GM12878 (cell line): ENCODE results near the gene TSEN54. TPM values are rescaled to one million over a fixed set of nuclear protein-coding genes. Genes with fewer than 3 reads are reported as not detected.

Experiments used
- ATAC-seq: fragments of 200-7000 bp; cut with Tn5 transposase; 3 replicates; pipeline ENCODE4 v1.9.1; 2020; ENCODE audit warnings: mild to moderate bottlenecking, moderate library complexity
- BruUV-seq: library from RNA; stranded (reverse); fragments of 400-500 nt; replicated peaks from 2 replicates; lab custom pipeline; 2021; lab: Mats Ljungman, UMichigan
- CTCF ChIA-PET: fragments of 300-600 bp; sonication (Branson Sonifier 250); formaldehyde crosslinking; extraction: SDS; loops from one replicate; lab custom pipeline; 2021; ENCODE audit warnings: inconsistent platforms; lab: Yijun Ruan, JAX
- POLR2A ChIA-PET: fragments of 350-600 bp; formaldehyde crosslinking; extraction: SDS; loops from one replicate; lab custom pipeline; 2021; ENCODE audit warnings: inconsistent platforms; lab: Charles Lee
- RAD21 ChIA-PET: fragments of 300-600 bp; sonication (Branson Sonifier 250); formaldehyde crosslinking; loops from one replicate; lab custom pipeline; 2023; ENCODE audit warnings: antibody characterized with exemption; ENCODE audit not compliant: unreplicated experiment; lab: Charles Lee
- SMC1A ChIA-PET: fragments of 300-600 bp; sonication (Branson Sonifier 250); formaldehyde crosslinking; loops from one replicate; lab custom pipeline; 2023; ENCODE audit not compliant: unreplicated experiment, uncharacterized antibody; lab: Charles Lee
- DNase-seq: peaks from one replicate; pipeline ENCODE4 v3.0.0-alpha.2; 2011; ENCODE audit warnings: low read depth, low spot score
- FAIRE-seq: peaks from 3 replicates; lab custom pipeline; 2011; peaks lifted over from hg19 to GRCh38; lab: Jason Lieb, UNC
- H2AFZ ChIP-seq: 2 replicates; pipeline ENCODE4 v1.6.0; 2011; ENCODE audit warnings: low read depth, low read length, control low read depth; ENCODE audit not compliant: control insufficient read depth
- H3K27ac ChIP-seq: 2 replicates; pipeline ENCODE4 v1.5.1; 2011; ENCODE audit warnings: control low read depth; ENCODE audit not compliant: control insufficient read depth, insufficient read depth
- H3K27me3 ChIP-seq, 2 experiments: replicated peaks in 1 of 2; 2 replicates each; pipeline versions ENCODE4 v1.6.0 to v1.6.1; 2011; ENCODE audit warnings: low read length in 1 of 2; ENCODE audit not compliant: control insufficient read depth in 2 of 2, insufficient read depth in 2 of 2
- H3K36me3 ChIP-seq, 2 experiments: 2 replicates each; pipeline ENCODE4 v1.5.1; 2011; ENCODE audit warnings: low read length in 1 of 2; ENCODE audit not compliant: control insufficient read depth in 2 of 2, insufficient read depth in 2 of 2
- H3K4me1 ChIP-seq: 2 replicates; pipeline ENCODE4 v1.6.1; 2011; ENCODE audit warnings: mild to moderate bottlenecking, low read length, moderate library complexity, mixed read lengths; ENCODE audit not compliant: control insufficient read depth, insufficient read depth
- H3K4me2 ChIP-seq: 2 replicates; pipeline ENCODE4 v1.6.0; 2011; ENCODE audit warnings: control low read depth; ENCODE audit not compliant: control insufficient read depth, insufficient read depth
- H3K4me3 ChIP-seq: fragments of 200-600 bp; sonication (generic); 2 replicates; pipeline ENCODE4 v1.5.1; 2016
- H3K79me2 ChIP-seq: 2 replicates; pipeline ENCODE4 v1.6.0; 2011; ENCODE audit warnings: low read length; ENCODE audit not compliant: control insufficient read depth, insufficient read depth
- H3K9ac ChIP-seq: 2 replicates; pipeline ENCODE4 v1.8.0; 2011; ENCODE audit warnings: low read length, control low read depth, mixed read lengths; ENCODE audit not compliant: control insufficient read depth, insufficient read depth
- H3K9me3 ChIP-seq: replicated peaks from 3 replicates; pipeline ENCODE4 v1.5.1; 2011; ENCODE audit warnings: mild to moderate bottlenecking, low read length; ENCODE audit not compliant: control insufficient read depth, insufficient read depth
- H4K20me1 ChIP-seq: 2 replicates; pipeline ENCODE4 v1.6.0; 2011; ENCODE audit not compliant: control insufficient read depth, insufficient read depth
- CREM ChIP-seq: IDR thresholded peaks from 2 replicates; pipeline ENCODE4 v1.6.1; 2014; ENCODE audit warnings: antibody characterized with exemption, low read depth
- RELA ChIP-seq: fragments of 450-650 bp; IDR thresholded peaks from 2 replicates; pipeline ENCODE4 v1.8.0; 2014; ENCODE audit warnings: borderline replicate concordance; ENCODE audit not compliant: partially characterized antibody
- SMAD1 ChIP-seq: fragments of 450-650 bp; IDR thresholded peaks from 2 replicates; pipeline ENCODE4 v1.6.1; 2018; ENCODE audit warnings: mild to moderate bottlenecking, low read depth; ENCODE audit not compliant: partially characterized antibody
- STAT3 ChIP-seq: IDR thresholded peaks from 2 replicates; pipeline ENCODE4 v1.6.1; 2011; ENCODE audit warnings: low read depth, low read length, improper control_type of control experiment
- WGBS: methylation state at CpG from one replicate; pipeline ENCODE4 v1.1.6; 2016; ENCODE audit warnings: low lambda C conversion rate; ENCODE audit not compliant: insufficient replicate concordance, insufficient coverage; ENCODE audit errors: missing lambda C conversion rate; 5-methylcytosine and 5-hydroxymethylcytosine counted together
- in situ Hi-C: fragments of 300-500 bp; cut with MboI; formaldehyde crosslinking; loops from 9 replicates; pipeline ENCODE4 v1.14.3; 2018; ENCODE audit warnings: mixed read lengths
- intact Hi-C: fragments of 100-400 bp; cut with micrococcal nuclease; formaldehyde crosslinking; loops from one replicate; pipeline ENCODE4 v1.14.2; 2022; ENCODE audit not compliant: unreplicated experiment
- polyA plus RNA-seq, 11 experiments: library from polyadenylated mRNA; depleted of rRNA in 4 of 11; unstranded in 6 of 11; stranded (reverse) in 5 of 11; fragments of >200 nt; fragmentation: Nextera tagmentation in 4 of 11; fragmentation: Illumina TruSeq in 1 of 11; extraction: Ambion mirVana in 4 of 11; extraction: Trizol in 1 of 11; gene quantifications; 1 replicate in 1 of 11; 2 replicates in 10 of 11; pipeline versions ENCODE4 v1.2.1 to v1.2.3, GENCODE V29; 2011 to 2016; ENCODE audit warnings: inconsistent platforms in 2 of 11, missing spikeins in 2 of 11, low read depth in 1 of 11
- total RNA-seq, 4 experiments: library from RNA; depleted of rRNA in 3 of 4; stranded (reverse); fragments of >200 nt in 3 of 4; fragmentation: Illumina TruSeq in 1 of 4; extraction: Trizol in 1 of 4; gene quantifications; 2 replicates each; pipeline versions ENCODE4 v1.2.1 to v1.2.3, GENCODE V29; 2013 to 2021
- TF ChIP-seq, protein P1 (sequence below): fragments of 450-650 bp; formaldehyde crosslinking; IDR thresholded peaks from 2 replicates; pipeline ENCODE4 v1.4.0; 2020; ENCODE audit warnings: mild to moderate bottlenecking, moderate library complexity
- TF ChIP-seq, protein P2 (sequence below): fragments of 450-650 bp; IDR thresholded peaks from 2 replicates; pipeline ENCODE4 v1.6.1; 2018; ENCODE audit warnings: borderline replicate concordance, mild to moderate bottlenecking; ENCODE audit not compliant: partially characterized antibody
- TF ChIP-seq, protein P3 (sequence below): IDR thresholded peaks from 2 replicates; pipeline ENCODE4 v1.6.1; 2012; ENCODE audit warnings: mild to moderate bottlenecking, low read depth, low read length

The TSEN54 gene
- total and polyA plus RNA-seq, 10 of the 15 experiments (the other 5 are each of a cell fraction or from before 2014, with no cell fraction given), result 7.1 to 48.0 (median 41.1) TPM

DNA sequence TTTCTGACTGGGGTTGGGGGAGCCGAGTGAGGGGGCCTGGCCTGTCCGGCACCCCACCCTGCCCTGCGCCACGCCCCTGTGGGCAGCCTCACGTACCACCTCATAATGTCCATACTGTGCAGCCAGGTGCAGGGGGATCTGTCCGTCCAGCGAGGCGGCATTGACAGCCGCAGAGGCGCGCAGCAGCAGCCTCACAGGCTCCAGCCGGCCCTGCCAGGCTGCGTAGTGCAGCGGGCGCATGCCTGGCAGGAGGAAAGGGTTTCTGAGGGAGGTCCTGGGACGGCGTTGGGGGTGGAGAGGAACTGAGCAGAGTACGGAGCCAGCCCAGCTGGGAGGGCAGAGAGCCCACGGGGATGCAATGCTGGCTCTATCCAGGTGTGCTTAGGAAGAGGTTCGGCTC is 9.4 kb upstream of the TSEN54 start:
- Histone ChIP-seq H3K36me3 (no peaks in the 10 kb centered on the region; a peak in 1 of 4 replicates), H3K4me3 (no peak overlapping the region), H3K27me3 (no peaks in the 10 kb centered on the region), H2AFZ (no peak overlapping the region), H3K9me3 (no peaks in the 10 kb centered on the region), H3K27ac (no peak overlapping the region), H3K9ac (no peak overlapping the region), H4K20me1 (no peaks in the 10 kb centered on the region), H3K4me1 (no peaks in the 10 kb centered on the region), H3K79me2 (no peaks in the 10 kb centered on the region), H3K4me2 (no peak overlapping the region)
- no peak for DNase-seq
- in situ Hi-C loops (no loop called here), intact Hi-C loops (no loop called here)
- 65% methylated on average over 20 of the region's 20 CpGs for WGBS
- POLR2A ChIA-PET, result no interaction called here
- RAD21 ChIA-PET, result no interaction called here
- no peak for FAIRE-seq
- SMC1A ChIA-PET, result no interaction called here
- CTCF ChIA-PET, result no interaction called here
- TF ChIP-seq, protein P1, sequence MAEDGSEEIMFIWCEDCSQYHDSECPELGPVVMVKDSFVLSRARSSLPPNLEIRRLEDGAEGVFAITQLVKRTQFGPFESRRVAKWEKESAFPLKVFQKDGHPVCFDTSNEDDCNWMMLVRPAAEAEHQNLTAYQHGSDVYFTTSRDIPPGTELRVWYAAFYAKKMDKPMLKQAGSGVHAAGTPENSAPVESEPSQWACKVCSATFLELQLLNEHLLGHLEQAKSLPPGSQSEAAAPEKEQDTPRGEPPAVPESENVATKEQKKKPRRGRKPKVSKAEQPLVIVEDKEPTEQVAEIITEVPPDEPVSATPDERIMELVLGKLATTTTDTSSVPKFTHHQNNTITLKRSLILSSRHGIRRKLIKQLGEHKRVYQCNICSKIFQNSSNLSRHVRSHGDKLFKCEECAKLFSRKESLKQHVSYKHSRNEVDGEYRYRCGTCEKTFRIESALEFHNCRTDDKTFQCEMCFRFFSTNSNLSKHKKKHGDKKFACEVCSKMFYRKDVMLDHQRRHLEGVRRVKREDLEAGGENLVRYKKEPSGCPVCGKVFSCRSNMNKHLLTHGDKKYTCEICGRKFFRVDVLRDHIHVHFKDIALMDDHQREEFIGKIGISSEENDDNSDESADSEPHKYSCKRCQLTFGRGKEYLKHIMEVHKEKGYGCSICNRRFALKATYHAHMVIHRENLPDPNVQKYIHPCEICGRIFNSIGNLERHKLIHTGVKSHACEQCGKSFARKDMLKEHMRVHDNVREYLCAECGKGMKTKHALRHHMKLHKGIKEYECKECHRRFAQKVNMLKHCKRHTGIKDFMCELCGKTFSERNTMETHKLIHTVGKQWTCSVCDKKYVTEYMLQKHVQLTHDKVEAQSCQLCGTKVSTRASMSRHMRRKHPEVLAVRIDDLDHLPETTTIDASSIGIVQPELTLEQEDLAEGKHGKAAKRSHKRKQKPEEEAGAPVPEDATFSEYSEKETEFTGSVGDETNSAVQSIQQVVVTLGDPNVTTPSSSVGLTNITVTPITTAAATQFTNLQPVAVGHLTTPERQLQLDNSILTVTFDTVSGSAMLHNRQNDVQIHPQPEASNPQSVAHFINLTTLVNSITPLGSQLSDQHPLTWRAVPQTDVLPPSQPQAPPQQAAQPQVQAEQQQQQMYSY (CRISPR knock-in tag), result no peak
- TF ChIP-seq, protein P2, sequence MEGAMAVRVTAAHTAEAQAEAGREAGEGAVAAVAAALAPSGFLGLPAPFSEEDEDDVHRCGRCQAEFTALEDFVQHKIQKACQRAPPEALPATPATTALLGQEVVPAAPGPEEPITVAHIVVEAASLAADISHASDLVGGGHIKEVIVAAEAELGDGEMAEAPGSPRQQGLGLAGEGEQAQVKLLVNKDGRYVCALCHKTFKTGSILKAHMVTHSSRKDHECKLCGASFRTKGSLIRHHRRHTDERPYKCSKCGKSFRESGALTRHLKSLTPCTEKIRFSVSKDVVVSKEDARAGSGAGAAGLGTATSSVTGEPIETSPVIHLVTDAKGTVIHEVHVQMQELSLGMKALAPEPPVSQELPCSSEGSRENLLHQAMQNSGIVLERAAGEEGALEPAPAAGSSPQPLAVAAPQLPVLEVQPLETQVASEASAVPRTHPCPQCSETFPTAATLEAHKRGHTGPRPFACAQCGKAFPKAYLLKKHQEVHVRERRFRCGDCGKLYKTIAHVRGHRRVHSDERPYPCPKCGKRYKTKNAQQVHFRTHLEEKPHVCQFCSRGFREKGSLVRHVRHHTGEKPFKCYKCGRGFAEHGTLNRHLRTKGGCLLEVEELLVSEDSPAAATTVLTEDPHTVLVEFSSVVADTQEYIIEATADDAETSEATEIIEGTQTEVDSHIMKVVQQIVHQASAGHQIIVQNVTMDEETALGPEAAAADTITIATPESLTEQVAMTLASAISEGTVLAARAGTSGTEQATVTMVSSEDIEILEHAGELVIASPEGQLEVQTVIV, result no peak
- no peak for TF ChIP-seq CREM
- TF ChIP-seq RELA, result no peak
- TF ChIP-seq, protein P3, sequence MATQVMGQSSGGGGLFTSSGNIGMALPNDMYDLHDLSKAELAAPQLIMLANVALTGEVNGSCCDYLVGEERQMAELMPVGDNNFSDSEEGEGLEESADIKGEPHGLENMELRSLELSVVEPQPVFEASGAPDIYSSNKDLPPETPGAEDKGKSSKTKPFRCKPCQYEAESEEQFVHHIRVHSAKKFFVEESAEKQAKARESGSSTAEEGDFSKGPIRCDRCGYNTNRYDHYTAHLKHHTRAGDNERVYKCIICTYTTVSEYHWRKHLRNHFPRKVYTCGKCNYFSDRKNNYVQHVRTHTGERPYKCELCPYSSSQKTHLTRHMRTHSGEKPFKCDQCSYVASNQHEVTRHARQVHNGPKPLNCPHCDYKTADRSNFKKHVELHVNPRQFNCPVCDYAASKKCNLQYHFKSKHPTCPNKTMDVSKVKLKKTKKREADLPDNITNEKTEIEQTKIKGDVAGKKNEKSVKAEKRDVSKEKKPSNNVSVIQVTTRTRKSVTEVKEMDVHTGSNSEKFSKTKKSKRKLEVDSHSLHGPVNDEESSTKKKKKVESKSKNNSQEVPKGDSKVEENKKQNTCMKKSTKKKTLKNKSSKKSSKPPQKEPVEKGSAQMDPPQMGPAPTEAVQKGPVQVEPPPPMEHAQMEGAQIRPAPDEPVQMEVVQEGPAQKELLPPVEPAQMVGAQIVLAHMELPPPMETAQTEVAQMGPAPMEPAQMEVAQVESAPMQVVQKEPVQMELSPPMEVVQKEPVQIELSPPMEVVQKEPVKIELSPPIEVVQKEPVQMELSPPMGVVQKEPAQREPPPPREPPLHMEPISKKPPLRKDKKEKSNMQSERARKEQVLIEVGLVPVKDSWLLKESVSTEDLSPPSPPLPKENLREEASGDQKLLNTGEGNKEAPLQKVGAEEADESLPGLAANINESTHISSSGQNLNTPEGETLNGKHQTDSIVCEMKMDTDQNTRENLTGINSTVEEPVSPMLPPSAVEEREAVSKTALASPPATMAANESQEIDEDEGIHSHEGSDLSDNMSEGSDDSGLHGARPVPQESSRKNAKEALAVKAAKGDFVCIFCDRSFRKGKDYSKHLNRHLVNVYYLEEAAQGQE, result no peak
- TF ChIP-seq STAT3, result no peak
- no peak for TF ChIP-seq SMAD1
- ATAC-seq, result no peak
- BruUV-seq, result no TSS peak
